Suprapubic skin (tissue), 4 donors: ENCODE measurements around the gene GRID1. TPM values are rescaled to one million over a fixed set of nuclear protein-coding genes. Genes with fewer than 3 reads are reported as not detected.

Experiments
- DNase-seq, 2 donors: peaks; one replicate each; pipeline ENCODE4 v3.0.0-alpha.2; 2019; ENCODE audit warnings: low spot score in 2 of 2
- H3K27ac ChIP-seq: fragments of 200-600 bp; sonication (generic); one replicate; pipeline ENCODE4 v1.5.1; 2019
- H3K27me3 ChIP-seq: fragments of 200-600 bp; sonication (generic); one replicate; pipeline ENCODE4 v1.5.1; 2019
- H3K36me3 ChIP-seq: fragments of 200-600 bp; sonication (generic); one replicate; pipeline ENCODE4 v1.5.1; 2019
- H3K4me1 ChIP-seq: fragments of 200-600 bp; sonication (generic); one replicate; pipeline ENCODE4 v1.5.1; 2019
- H3K4me3 ChIP-seq: fragments of 200-600 bp; sonication (generic); one replicate; pipeline ENCODE4 v1.5.1; 2019; ENCODE audit warnings: mild to moderate bottlenecking
- H3K9me3 ChIP-seq: fragments of 200-600 bp; sonication (generic); one replicate; pipeline ENCODE4 v1.5.1; 2019
- CTCF ChIP-seq, 2 donors: fragments of 200-600 bp in 1 of 2; fragments of 450-650 bp in 1 of 2; sonication (generic) in 1 of 2; IDR thresholded peaks; one replicate each; pipeline ENCODE4 v1.5.1; 2016 to 2019; ENCODE audit warnings: antibody characterized with exemption in 2 of 2, mild to moderate bottlenecking in 1 of 2, moderate library complexity in 1 of 2
- EP300 ChIP-seq: sonication (generic); formaldehyde crosslinking; IDR thresholded peaks from one replicate; pipeline ENCODE4 v1.6.1; 2017; ENCODE audit warnings: antibody characterized with exemption
- POLR2A ChIP-seq, 2 donors: fragments of 450-650 bp; IDR thresholded peaks; one replicate each; pipeline ENCODE4 v1.6.1; 2017; ENCODE audit warnings: antibody characterized with exemption in 2 of 2, mild to moderate bottlenecking in 2 of 2, moderate library complexity in 2 of 2
- POLR2AphosphoS5 ChIP-seq, 3 donors: sonication (generic); formaldehyde crosslinking; IDR thresholded peaks; one replicate each; pipeline ENCODE4 v1.6.1; 2017; ENCODE audit warnings: antibody characterized with exemption in 3 of 3
- WGBS: methylation state at CpG from one replicate; pipeline ENCODE4 v1.1.5; 2018; 5-methylcytosine and 5-hydroxymethylcytosine counted together
- total RNA-seq, 4 donors: library from RNA; depleted of rRNA; stranded (reverse); fragments of >200 nt; gene quantifications; one replicate each; pipeline ENCODE4 v1.1.0, GENCODE V29; 2016

Gene GRID1
- total RNA-seq, 4 donors from 2014 or later = 1.8 to 3.1 (median 2.4) TPM

- Histone ChIP-seq H3K4me1 (no peaks in the 10 kb centered on the region), H3K36me3 (no peaks in the 10 kb centered on the region), H3K27ac (no peak overlapping the region), H3K27me3 (no peaks in the 10 kb centered on the region), H3K4me3 (no peak overlapping the region), H3K9me3 (no peaks in the 10 kb centered on the region)
- no peak for TF ChIP-seq EP300
- no peak for TF ChIP-seq POLR2A (IDR thresholded peaks at IDR 0.05)
- TF ChIP-seq CTCF (IDR thresholded peaks at IDR 0.05) = no peak
- no peak for TF ChIP-seq POLR2AphosphoS5 (IDR thresholded peaks at IDR 0.05)
- DNase-seq = peak in 1 of 2 donors; percentile 16
- WGBS = 83% methylated on average over 3 of the region's 3 CpGs
Measured at GRCh38 chr10:86340991-86341260, 25.7 kb downstream of the GRID1 start.

- TF ChIP-seq POLR2A (IDR thresholded peaks at IDR 0.05) = no peak
- Histone ChIP-seq H3K4me1 (no peaks in the 10 kb centered on the region), H3K27me3 (no peaks in the 10 kb centered on the region), H3K36me3 (no peaks in the 10 kb centered on the region), H3K9me3 (no peaks in the 10 kb centered on the region), H3K27ac (no peak overlapping the region), H3K4me3 (no peak overlapping the region)
- 75% methylated on average over 13 of the region's 13 CpGs for WGBS
- no peak for DNase-seq
Measured at GRCh38 chr10:86340176-86340990, 26.2 kb downstream of the GRID1 start.

GRCh38 chr10:86339226-86339865, 27.2 kb downstream of the GRID1 start:
- no peak overlapping the region for H3K27ac ChIP-seq
- WGBS = 58% methylated on average over 12 of the region's 12 CpGs
- no peak overlapping the region for H3K4me3 ChIP-seq
- no peak for DNase-seq
- H3K9me3 ChIP-seq = no peaks in the 10 kb centered on the region
- no peaks in the 10 kb centered on the region for H3K36me3 ChIP-seq
- no peaks in the 10 kb centered on the region for H3K27me3 ChIP-seq
- H3K4me1 ChIP-seq = peaks cover 4% of the 10 kb centered on the region
- no peak for TF ChIP-seq POLR2A (IDR thresholded peaks at IDR 0.05)
- no peak for TF ChIP-seq CTCF (IDR thresholded peaks at IDR 0.05)
- no peak for TF ChIP-seq POLR2AphosphoS5 (IDR thresholded peaks at IDR 0.05)
- TF ChIP-seq EP300 = no peak

GRCh38 chr10:86337121-86337601, 29.4 kb downstream of the GRID1 start:
- no peaks in the 10 kb centered on the region for H3K9me3 ChIP-seq
- no peak overlapping the region for H3K27ac ChIP-seq
- WGBS = 78% methylated on average over 4 of the region's 13 CpGs
- H3K4me3 ChIP-seq = no peak overlapping the region
- no peak for TF ChIP-seq EP300
- no peak for TF ChIP-seq POLR2A (IDR thresholded peaks at IDR 0.05)
- no peak for TF ChIP-seq CTCF (IDR thresholded peaks at IDR 0.05)
- TF ChIP-seq POLR2AphosphoS5 (IDR thresholded peaks at IDR 0.05) = no peak
- H3K36me3 ChIP-seq = no peaks in the 10 kb centered on the region
- H3K27me3 ChIP-seq = no peaks in the 10 kb centered on the region
- DNase-seq = peak in 1 of 2 donors; percentile 44
- peaks cover 4% of the 10 kb centered on the region for H3K4me1 ChIP-seq

- no peaks in the 10 kb centered on the region for H3K27me3 ChIP-seq
- 85% methylated on average over 10 of the region's 10 CpGs for WGBS
- H3K4me1 ChIP-seq = peaks cover 4% of the 10 kb centered on the region
Measured at GRCh38 chr10:86336341-86336740, 30.3 kb downstream of the GRID1 start.

More at GRCh38 chr10:86336341-86336740, 30.3 kb downstream of the GRID1 start:
- H3K27ac ChIP-seq = no peak overlapping the region
- H3K4me3 ChIP-seq = no peak overlapping the region
- TF ChIP-seq POLR2A (IDR thresholded peaks at IDR 0.05) = no peak
- TF ChIP-seq EP300 = no peak
- no peak for TF ChIP-seq POLR2AphosphoS5 (IDR thresholded peaks at IDR 0.05)
- no peak for TF ChIP-seq CTCF (IDR thresholded peaks at IDR 0.05)
- no peaks in the 10 kb centered on the region for H3K36me3 ChIP-seq
- DNase-seq = peak in 1 of 2 donors; percentile 44
- H3K9me3 ChIP-seq = no peaks in the 10 kb centered on the region
